Dendritic cell treated with granulocyte-macrophage colony-stimulating factor and Interleukin-4, amounts not matched to agents 40 ng/mL and 50 ng/mL, for 4 days (primary cell): ENCODE data around the gene MERTK.

ENCODE experiments used
- H3K27ac Mint-ChIP-seq: one replicate; pipeline ENCODE4 v1.8.0; 2022; ENCODE audit warnings: mild to moderate bottlenecking, mixed read lengths
- H3K27me3 Mint-ChIP-seq: one replicate; pipeline ENCODE4 v1.8.0; 2022; ENCODE audit warnings: mild to moderate bottlenecking, mixed read lengths
- H3K36me3 Mint-ChIP-seq: one replicate; pipeline ENCODE4 v1.8.0; 2022; ENCODE audit warnings: low read depth, mixed read lengths
- H3K4me1 Mint-ChIP-seq: one replicate; pipeline ENCODE4 v1.8.0; 2022; ENCODE audit warnings: low read depth, mixed read lengths
- H3K4me3 Mint-ChIP-seq: one replicate; pipeline ENCODE4 v1.8.0; 2022; ENCODE audit warnings: mild to moderate bottlenecking, moderate library complexity, mixed read lengths
- H3K9me3 Mint-ChIP-seq: one replicate; pipeline ENCODE4 v1.8.0; 2022; ENCODE audit warnings: mixed read lengths
- intact Hi-C: fragments of 100-400 bp; cut with micrococcal nuclease; formaldehyde crosslinking; loops from one replicate; pipeline ENCODE4 v1.15.0; 2022

Gene MERTK

DNA sequence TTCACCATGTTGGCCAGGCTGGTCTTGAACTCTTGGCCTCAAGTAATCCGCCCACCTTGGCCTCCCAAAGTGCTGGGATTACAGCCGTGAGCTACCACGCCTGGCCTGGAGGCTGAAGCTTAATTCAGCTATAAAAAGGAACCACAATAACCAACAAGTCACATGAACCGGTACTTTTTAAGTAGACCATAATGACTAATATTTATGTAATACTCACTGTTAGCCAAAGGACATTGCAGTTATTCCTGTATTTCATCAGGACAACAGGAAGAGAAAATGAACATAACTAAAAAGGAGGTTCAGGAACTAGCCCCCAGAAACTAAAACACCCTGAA lies 107.6 kb downstream of the MERTK start:
- Mint-ChIP-seq H3K4me1 (peaks cover 57% of the 10 kb centered on the region), H3K9me3 (no peaks in the 10 kb centered on the region), H3K36me3 (no peaks in the 10 kb centered on the region), H3K27me3 (peaks cover 3% of the 10 kb centered on the region), H3K27ac (peak overlapping the region; percentile 37), H3K4me3 (no peak overlapping the region)
- intact Hi-C loops, result no loop called here

GRCh38 chr2:112007493-112007892 lies 109.1 kb downstream of the MERTK start:
- intact Hi-C loops, result no loop called here

GRCh38 chr2:112008910-112009485 lies 110.6 kb downstream of the MERTK start:
- Mint-ChIP-seq H3K36me3 (no peaks in the 10 kb centered on the region), H3K27ac (no peak overlapping the region), H3K4me1 (peaks cover 61% of the 10 kb centered on the region), H3K4me3 (no peak overlapping the region), H3K9me3 (no peaks in the 10 kb centered on the region), H3K27me3 (peaks cover 10% of the 10 kb centered on the region)
- intact Hi-C loops, result no loop called here

More at GRCh38 chr2:112007493-112007892, 109.1 kb downstream of the MERTK start:
- no peak overlapping the region for H3K4me3 Mint-ChIP-seq
- H3K27ac Mint-ChIP-seq, result no peak overlapping the region
- H3K9me3 Mint-ChIP-seq, result no peaks in the 10 kb centered on the region
- peaks cover 66% of the 10 kb centered on the region for H3K4me1 Mint-ChIP-seq
- peaks cover 10% of the 10 kb centered on the region for H3K27me3 Mint-ChIP-seq
- no peaks in the 10 kb centered on the region for H3K36me3 Mint-ChIP-seq

- Mint-ChIP-seq H3K36me3 (no peaks in the 10 kb centered on the region), H3K27ac (peak overlapping the region; percentile 57), H3K4me1 (peaks cover 43% of the 10 kb centered on the region), H3K4me3 (peak overlapping the region; percentile 6), H3K27me3 (peaks cover 10% of the 10 kb centered on the region), H3K9me3 (no peaks in the 10 kb centered on the region)
- intact Hi-C loops, result no loop called here
Measured at GRCh38 chr2:112010751-112011150, 112.3 kb downstream of the MERTK start.

DNA sequence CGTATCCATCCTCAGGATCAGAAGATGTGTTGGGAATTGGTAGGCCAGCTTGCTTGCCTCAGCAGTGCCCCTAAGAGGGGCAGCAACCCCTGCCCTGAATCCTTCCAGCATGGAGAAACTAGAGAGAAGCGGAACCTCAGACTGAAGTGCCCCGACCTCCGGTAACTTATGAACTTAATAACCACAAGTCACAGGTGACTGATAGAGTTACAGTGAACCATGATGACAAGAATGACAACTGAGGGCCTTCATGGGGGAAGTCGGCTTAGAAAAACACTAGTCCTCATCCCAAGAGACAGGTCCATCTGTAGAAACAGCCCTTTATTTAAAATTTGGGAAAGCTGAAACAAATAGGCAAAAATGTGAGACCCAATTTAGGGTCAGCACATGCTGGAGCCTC lies 114.1 kb downstream of the MERTK start:
- H3K27me3 Mint-ChIP-seq, result peaks cover 10% of the 10 kb centered on the region
- peaks cover 35% of the 10 kb centered on the region for H3K4me1 Mint-ChIP-seq
- H3K36me3 Mint-ChIP-seq, result no peaks in the 10 kb centered on the region
- no peak overlapping the region for H3K27ac Mint-ChIP-seq
- H3K4me3 Mint-ChIP-seq, result no peak overlapping the region
- H3K9me3 Mint-ChIP-seq, result peaks cover 5% of the 10 kb centered on the region
- intact Hi-C loops, result no loop called here

- no peak overlapping the region for H3K4me3 Mint-ChIP-seq
- no peaks in the 10 kb centered on the region for H3K36me3 Mint-ChIP-seq
- peaks cover 3% of the 10 kb centered on the region for H3K27me3 Mint-ChIP-seq
- intact Hi-C loops, result no loop called here
- H3K27ac Mint-ChIP-seq, result no peak overlapping the region
- peaks cover 27% of the 10 kb centered on the region for H3K4me1 Mint-ChIP-seq
- H3K9me3 Mint-ChIP-seq, result peaks cover 9% of the 10 kb centered on the region
Measured at GRCh38 chr2:112018846-112019245, 120.4 kb downstream of the MERTK start.

GRCh38 chr2:112019569-112019982 lies 121.2 kb downstream of the MERTK start:
- Mint-ChIP-seq H3K4me1 (peaks cover 35% of the 10 kb centered on the region), H3K27ac (no peak overlapping the region), H3K36me3 (no peaks in the 10 kb centered on the region), H3K9me3 (peaks cover 9% of the 10 kb centered on the region), H3K27me3 (peaks cover 3% of the 10 kb centered on the region), H3K4me3 (no peak overlapping the region)
- intact Hi-C loops, result no loop called here

DNA sequence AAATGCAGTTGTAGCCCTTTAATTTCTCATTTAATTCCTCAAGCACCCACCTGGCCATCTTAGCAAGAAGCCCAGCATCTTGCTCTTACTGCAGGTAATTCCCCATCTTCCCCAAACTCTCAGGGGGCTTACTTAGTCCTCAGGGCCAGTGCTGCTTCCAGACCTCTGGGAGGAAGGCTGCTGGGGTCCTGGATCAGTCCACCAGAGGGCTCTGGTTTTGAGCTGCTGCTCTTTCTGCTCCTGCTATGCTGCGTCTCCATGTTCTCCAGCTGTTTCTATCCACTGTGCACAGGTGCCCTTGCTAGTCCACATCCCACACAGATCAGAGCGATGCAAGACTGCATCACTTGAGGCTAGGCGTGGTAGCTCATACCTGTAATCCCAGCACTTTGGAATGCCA lies 122.2 kb downstream of the MERTK start:
- peaks cover 42% of the 10 kb centered on the region for H3K4me1 Mint-ChIP-seq
- H3K36me3 Mint-ChIP-seq, result no peaks in the 10 kb centered on the region
- intact Hi-C loops, result no loop called here
- H3K4me3 Mint-ChIP-seq, result no peak overlapping the region
- H3K27ac Mint-ChIP-seq, result peak overlapping the region; percentile 18
- H3K9me3 Mint-ChIP-seq, result peaks cover 9% of the 10 kb centered on the region
- H3K27me3 Mint-ChIP-seq, result peaks cover 3% of the 10 kb centered on the region

- no peak overlapping the region for H3K27ac Mint-ChIP-seq
- peaks cover 9% of the 10 kb centered on the region for H3K9me3 Mint-ChIP-seq
- no peak overlapping the region for H3K4me3 Mint-ChIP-seq
- intact Hi-C loops, result no loop called here
- peaks cover 42% of the 10 kb centered on the region for H3K4me1 Mint-ChIP-seq
- H3K36me3 Mint-ChIP-seq, result no peaks in the 10 kb centered on the region
- peaks cover 3% of the 10 kb centered on the region for H3K27me3 Mint-ChIP-seq
Measured at GRCh38 chr2:112021290-112021689, 122.9 kb downstream of the MERTK start.

- H3K36me3 Mint-ChIP-seq, result no peaks in the 10 kb centered on the region
- H3K4me1 Mint-ChIP-seq, result peaks cover 42% of the 10 kb centered on the region
- peak overlapping the region; percentile 26 for H3K27ac Mint-ChIP-seq
- H3K9me3 Mint-ChIP-seq, result peaks cover 9% of the 10 kb centered on the region
- intact Hi-C loops, result no loop called here
- no peak overlapping the region for H3K4me3 Mint-ChIP-seq
- H3K27me3 Mint-ChIP-seq, result peaks cover 3% of the 10 kb centered on the region
Measured at GRCh38 chr2:112021781-112022231, 123.4 kb downstream of the MERTK start.

- Mint-ChIP-seq H3K4me3 (no peak overlapping the region), H3K27ac (peak overlapping the region; percentile 86), H3K9me3 (no peaks in the 10 kb centered on the region), H3K36me3 (no peaks in the 10 kb centered on the region), H3K27me3 (peaks cover 3% of the 10 kb centered on the region), H3K4me1 (peaks cover 37% of the 10 kb centered on the region)
- intact Hi-C loops, result no loop called here
Measured at GRCh38 chr2:112023707-112024106, 125.3 kb downstream of the MERTK start.

DNA sequence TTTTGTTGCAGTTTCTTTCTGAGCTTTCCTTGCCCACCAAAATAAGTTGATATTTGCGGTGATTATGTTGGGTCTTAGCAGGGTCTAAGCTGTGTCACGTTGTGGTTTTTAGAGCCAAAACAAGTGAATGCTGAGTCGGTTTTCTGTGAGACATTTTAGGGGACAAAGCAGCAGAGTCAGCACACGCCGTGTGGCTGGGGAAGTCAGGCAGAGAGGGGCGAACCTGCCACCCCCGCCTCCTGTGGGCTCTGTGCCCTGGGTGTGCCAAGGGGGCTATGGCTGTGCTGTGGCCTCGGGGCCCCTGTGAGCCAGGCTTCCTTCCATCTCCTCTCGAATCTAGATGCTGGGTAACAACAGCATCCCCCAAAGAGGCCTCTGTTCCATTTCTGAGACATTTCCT lies 125.8 kb downstream of the MERTK start:
- Mint-ChIP-seq H3K27me3 (peaks cover 3% of the 10 kb centered on the region), H3K36me3 (no peaks in the 10 kb centered on the region), H3K27ac (peak overlapping the region; percentile 86), H3K4me3 (no peak overlapping the region), H3K4me1 (peaks cover 37% of the 10 kb centered on the region), H3K9me3 (no peaks in the 10 kb centered on the region)
- intact Hi-C loops, result no loop called here

DNA sequence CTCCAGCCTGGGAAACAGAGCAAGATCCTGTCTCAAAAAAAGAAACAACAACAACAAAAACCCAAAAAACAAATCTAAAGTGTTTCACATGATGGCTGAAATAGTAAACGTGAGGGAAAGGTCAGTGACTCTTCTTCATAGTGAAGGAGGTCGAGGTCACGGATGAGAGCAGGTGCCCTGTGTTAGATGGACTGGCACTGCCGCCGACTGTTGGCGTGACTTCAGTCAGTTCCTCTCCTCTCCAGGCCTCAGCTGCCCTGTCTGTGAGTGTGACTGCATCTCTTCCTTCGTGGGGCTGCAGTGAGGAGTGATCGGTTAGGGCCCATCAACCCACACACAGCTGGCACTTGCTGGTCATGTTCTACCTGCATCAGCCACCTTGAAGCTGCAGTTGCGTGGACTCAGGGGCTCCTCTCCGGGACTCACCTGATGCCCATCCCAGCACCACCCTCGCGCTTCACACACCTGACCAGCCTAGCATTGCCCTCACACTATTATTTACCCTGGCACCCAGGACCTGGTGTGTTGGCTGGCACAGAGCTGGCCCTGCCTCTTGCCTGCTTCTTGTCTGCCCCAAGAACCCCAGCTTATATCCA lies 126.6 kb downstream of the MERTK start:
- intact Hi-C loops, result no loop called here
- peaks cover 3% of the 10 kb centered on the region for H3K27me3 Mint-ChIP-seq
- no peak overlapping the region for H3K4me3 Mint-ChIP-seq
- no peaks in the 10 kb centered on the region for H3K36me3 Mint-ChIP-seq
- H3K27ac Mint-ChIP-seq, result peak overlapping the region; percentile 86
- peaks cover 37% of the 10 kb centered on the region for H3K4me1 Mint-ChIP-seq
- no peaks in the 10 kb centered on the region for H3K9me3 Mint-ChIP-seq

DNA sequence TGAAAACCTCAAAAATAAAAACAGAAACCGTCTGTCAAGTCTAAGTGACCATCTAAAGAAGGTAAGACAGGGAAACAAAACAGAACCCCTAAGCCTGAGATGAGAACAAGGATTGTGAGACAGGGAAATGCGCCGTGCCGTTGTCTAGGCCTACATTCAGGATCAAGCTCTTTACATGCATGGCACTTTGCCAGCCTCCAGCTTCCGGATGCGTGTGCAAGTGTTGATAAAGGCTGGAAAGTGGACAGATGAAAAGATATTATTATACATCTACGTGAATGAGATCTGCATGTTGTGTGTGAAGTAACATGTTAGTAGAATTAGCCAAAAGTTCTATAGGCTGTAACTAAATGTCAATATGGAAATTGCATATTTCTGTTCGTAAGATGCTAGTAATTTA lies 128.1 kb downstream of the MERTK start:
- H3K27ac Mint-ChIP-seq, result no peak overlapping the region
- no peak overlapping the region for H3K4me3 Mint-ChIP-seq

GRCh38 chr2:112027767-112028166 lies 129.4 kb downstream of the MERTK start:
- no peak overlapping the region for H3K27ac Mint-ChIP-seq
- H3K9me3 Mint-ChIP-seq, result no peaks in the 10 kb centered on the region
- peaks cover 29% of the 10 kb centered on the region for H3K4me1 Mint-ChIP-seq
- intact Hi-C loops, result no loop called here
- H3K27me3 Mint-ChIP-seq, result peaks cover 3% of the 10 kb centered on the region
- H3K36me3 Mint-ChIP-seq, result no peaks in the 10 kb centered on the region
- no peak overlapping the region for H3K4me3 Mint-ChIP-seq

More for the DNA sequence above, 128.1 kb downstream of the MERTK start:
- Mint-ChIP-seq H3K4me1 (peaks cover 29% of the 10 kb centered on the region), H3K9me3 (no peaks in the 10 kb centered on the region), H3K27me3 (peaks cover 2% of the 10 kb centered on the region), H3K36me3 (no peaks in the 10 kb centered on the region)
- intact Hi-C loops, result no loop called here
